Epithelial cell of prostate (primary cell): ENCODE results near the gene PRR14.
A peak's percentile ranks its signal among the peaks of the same experiment; 100 is the strongest.
"Not testable (repeated sequence)": the region's sequence is repeated elsewhere in the genome, so short reads cannot be mapped to it uniquely, and the experiment has no call there.

Experiments used
- DNase-seq: peaks from one replicate; pipeline ENCODE4 v3.0.0-alpha.2; 2011; ENCODE audit warnings: low read depth, low spot score
- H3K27ac ChIP-seq: fragments of 450-650 bp; 2 replicates; pipeline ENCODE4 v1.5.1; 2017; ENCODE audit warnings: mild to moderate bottlenecking

Gene PRR14

GRCh38 chr16:30628628-30629540 is 21.9 kb upstream of the PRR14 start:
- DNase-seq, result no peak
- no peak overlapping the region for H3K27ac ChIP-seq

- not testable (repeated sequence) for DNase-seq, H3K27ac ChIP-seq
These were observed 18.3 kb upstream of the PRR14 start for GRCh38 chr16:30632454-30632853.

GRCh38 chr16:30633526-30633925 is 17.2 kb upstream of the PRR14 start:
- DNase-seq, result no peak
- H3K27ac ChIP-seq, result peak overlapping the region; percentile 62

- no peak for DNase-seq
- no peak overlapping the region for H3K27ac ChIP-seq
These were observed 14.2 kb upstream of the PRR14 start for GRCh38 chr16:30636599-30636998.

GRCh38 chr16:30637139-30637538 is 13.6 kb upstream of the PRR14 start:
- H3K27ac ChIP-seq, DNase-seq: not testable (repeated sequence)

GRCh38 chr16:30637944-30638343 is 12.8 kb upstream of the PRR14 start:
- H3K27ac ChIP-seq, result no peak overlapping the region
- no peak for DNase-seq

- no peak overlapping the region for H3K27ac ChIP-seq
- DNase-seq, result no peak
These were observed 9.3 kb upstream of the PRR14 start for GRCh38 chr16:30641378-30641982.

GRCh38 chr16:30644334-30644830 is 6.4 kb upstream of the PRR14 start:
- no peak for DNase-seq
- no peak overlapping the region for H3K27ac ChIP-seq

- DNase-seq, result no peak
- no peak overlapping the region for H3K27ac ChIP-seq
These were observed 5.0 kb upstream of the PRR14 start for GRCh38 chr16:30645727-30646126.

GRCh38 chr16:30647274-30647571 is 3.5 kb upstream of the PRR14 start:
- H3K27ac ChIP-seq, result no peak overlapping the region
- no peak for DNase-seq

- no peak for DNase-seq
- H3K27ac ChIP-seq, result peak overlapping the region; percentile 79
These were observed 913 bp upstream of the PRR14 start for GRCh38 chr16:30649725-30650368.

GRCh38 chr16:30651124-30652004 is 604 bp downstream of the PRR14 start:
- H3K27ac ChIP-seq, result peak overlapping the region; percentile 79
- no peak for DNase-seq

- DNase-seq, result no peak
- H3K27ac ChIP-seq, result peak overlapping the region; percentile 79
These were observed 1.2 kb downstream of the PRR14 start for GRCh38 chr16:30652005-30652296.

GRCh38 chr16:30652718-30653117 is 2.0 kb downstream of the PRR14 start:
- DNase-seq, result no peak
- H3K27ac ChIP-seq, result no peak overlapping the region

GRCh38 chr16:30654856-30655255 is 4.1 kb downstream of the PRR14 start:
- DNase-seq, result no peak

GRCh38 chr16:30655815-30656347 is 5.1 kb downstream of the PRR14 start:
- DNase-seq, result no peak
- no peak overlapping the region for H3K27ac ChIP-seq

More at GRCh38 chr16:30654856-30655255, 4.1 kb downstream of the PRR14 start:
- H3K27ac ChIP-seq, result no peak overlapping the region

GRCh38 chr16:30656388-30656787 is 5.6 kb downstream of the PRR14 start:
- H3K27ac ChIP-seq, result no peak overlapping the region
- no peak for DNase-seq

GRCh38 chr16:30656974-30657865 is 6.5 kb downstream of the PRR14 start:
- DNase-seq, result no peak
- H3K27ac ChIP-seq, result peak overlapping the region; percentile 99
